DND-41 (cell line): ENCODE results near the gene RNF220.

ENCODE experiments used
- ATAC-seq: fragments of 200-7000 bp; cut with Tn5 transposase; 3 replicates; pipeline ENCODE4 v1.9.1; 2021; ENCODE audit warnings: low read depth; ENCODE audit not compliant: insufficient read depth
- DNase-seq: peaks from one replicate; pipeline ENCODE4 v3.0.0-alpha.2; 2020
- H2AFZ ChIP-seq: 2 replicates; pipeline ENCODE4 v1.6.0; 2012; ENCODE audit warnings: low read depth, low read length
- H3K27ac ChIP-seq: 2 replicates; pipeline ENCODE4 v1.5.1; 2012; ENCODE audit warnings: low read length, inconsistent platforms
- H3K27me3 ChIP-seq: fragments of 200-600 bp; sonication (generic); 2 replicates; pipeline ENCODE4 v1.6.0; 2012; ENCODE audit warnings: low read length, mild to moderate bottlenecking, inconsistent platforms; ENCODE audit not compliant: insufficient read depth, poor library complexity
- H3K36me3 ChIP-seq: 2 replicates; pipeline ENCODE4 v1.5.1; 2012; ENCODE audit warnings: low read length, inconsistent platforms; ENCODE audit not compliant: insufficient read depth
- H3K4me1 ChIP-seq: 2 replicates; pipeline ENCODE4 v1.5.1; 2012; ENCODE audit warnings: mild to moderate bottlenecking, low read length; ENCODE audit not compliant: insufficient read depth
- H3K4me2 ChIP-seq: 2 replicates; pipeline ENCODE4 v1.6.0; 2012; ENCODE audit warnings: mild to moderate bottlenecking, moderate library complexity, low read length, inconsistent platforms; ENCODE audit not compliant: insufficient read depth
- H3K4me3 ChIP-seq, 2 experiments: fragments of 200-600 bp in 1 of 2; shearing (Covaris generic) in 1 of 2; 2 replicates each; pipeline ENCODE4 v1.5.1; 2012 to 2016; ENCODE audit warnings: inconsistent platforms in 2 of 2, low read length in 2 of 2, mild to moderate bottlenecking in 2 of 2, low read depth in 1 of 2, moderate library complexity in 1 of 2
- H3K79me2 ChIP-seq: 2 replicates; pipeline ENCODE4 v1.6.0; 2012; ENCODE audit warnings: low read length, inconsistent platforms; ENCODE audit not compliant: insufficient read depth
- H3K9ac ChIP-seq: 2 replicates; pipeline ENCODE4 v1.6.0; 2012; ENCODE audit warnings: low read depth, mild to moderate bottlenecking, inconsistent platforms, low read length, moderate library complexity
- H3K9me3 ChIP-seq: 2 replicates; pipeline ENCODE4 v1.5.1; 2012; ENCODE audit warnings: low read length, moderate library complexity, mild to moderate bottlenecking, inconsistent platforms; ENCODE audit not compliant: insufficient read depth, severe bottlenecking
- H4K20me1 ChIP-seq: 2 replicates; pipeline ENCODE4 v1.6.0; 2012; ENCODE audit warnings: low read length; ENCODE audit not compliant: insufficient read depth
- CTCF ChIP-seq: IDR thresholded peaks from 2 replicates; pipeline ENCODE4 v1.5.1; 2012; ENCODE audit warnings: borderline replicate concordance, low read length, moderate library complexity, mild to moderate bottlenecking; ENCODE audit not compliant: poor library complexity, severe bottlenecking; ENCODE audit errors: extremely low read depth
- EZH2 ChIP-seq: IDR thresholded peaks from 3 replicates; pipeline ENCODE4 v1.6.1; 2012; ENCODE audit warnings: borderline replicate concordance, low read depth, mild to moderate bottlenecking, moderate library complexity, low read length, inconsistent platforms; ENCODE audit not compliant: severe bottlenecking

Gene RNF220

GRCh38 chr1:44645476-44646244 is 240.6 kb downstream of the RNF220 start:
- ATAC-seq (no peak), DNase-seq (no peak)
- Histone ChIP-seq H3K9ac (no peak overlapping the region), H3K9me3 (no peaks in the 10 kb centered on the region), H3K27ac (no peak overlapping the region), H3K4me1 (no peaks in the 10 kb centered on the region), H3K27me3 (no peaks in the 10 kb centered on the region), H3K36me3 (peaks cover 98% of the 10 kb centered on the region), H2AFZ (no peak overlapping the region), H3K79me2 (peaks cover 12% of the 10 kb centered on the region; the same call in 1 of the 2 replicates), H4K20me1 (peaks cover 45% of the 10 kb centered on the region), H3K4me2 (no peak overlapping the region), H3K4me3 (no peak overlapping the region)
- no peak for TF ChIP-seq CTCF
- TF ChIP-seq EZH2: no peak

DNA sequence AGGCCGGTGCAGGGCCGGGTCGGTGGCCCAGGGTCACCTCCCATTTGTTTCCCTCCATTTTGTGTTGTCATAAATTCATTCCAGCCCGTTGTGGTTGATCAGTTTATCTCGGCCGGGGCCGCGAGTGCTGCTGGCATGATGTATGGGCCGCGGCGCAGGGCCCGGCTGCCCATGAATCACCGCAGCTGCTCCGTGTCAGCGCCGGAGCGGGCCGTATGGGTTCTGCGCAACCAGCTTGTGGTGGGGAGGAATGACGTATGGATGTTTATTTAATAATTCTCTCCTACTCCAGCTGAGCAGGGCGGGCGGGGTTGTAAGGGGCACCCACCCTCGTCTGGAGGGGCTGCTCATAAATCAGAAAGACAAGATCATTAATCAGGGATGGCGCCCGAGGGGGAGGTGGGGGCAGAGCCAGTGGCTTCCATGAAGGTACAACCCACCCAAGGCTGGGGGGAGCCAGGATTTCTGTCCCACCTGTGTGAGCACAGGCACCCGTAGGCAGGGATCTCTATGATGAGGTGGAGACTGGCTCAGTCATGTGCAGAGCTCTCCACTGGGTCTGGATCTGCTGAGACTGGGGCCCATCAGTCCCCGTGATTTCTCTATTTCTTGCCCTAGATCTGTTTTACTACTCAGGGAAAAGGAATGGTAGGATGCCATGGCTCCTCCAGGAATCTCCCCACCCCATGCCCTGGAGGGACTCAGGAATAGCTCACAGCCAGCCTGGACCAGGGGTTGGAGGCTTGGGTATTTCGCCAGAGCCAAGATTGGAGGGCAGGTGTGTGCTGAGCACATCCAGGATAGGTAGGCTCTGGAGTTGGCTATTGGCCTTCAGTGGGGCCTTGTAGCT is 241.4 kb downstream of the RNF220 start:
- peaks cover 96% of the 10 kb centered on the region for H3K36me3 ChIP-seq
- peaks cover 46% of the 10 kb centered on the region for H4K20me1 ChIP-seq
- H3K4me1 ChIP-seq: no peaks in the 10 kb centered on the region
- H3K27me3 ChIP-seq: no peaks in the 10 kb centered on the region
- no peaks in the 10 kb centered on the region for H3K9me3 ChIP-seq
- no peak overlapping the region for H2AFZ ChIP-seq
- peaks cover 8% of the 10 kb centered on the region; the same call in 1 of the 2 replicates for H3K79me2 ChIP-seq
- H3K4me2 ChIP-seq: no peak overlapping the region
- H3K27ac ChIP-seq: no peak overlapping the region
- ATAC-seq: no peak
- H3K9ac ChIP-seq: no peak overlapping the region
- TF ChIP-seq EZH2 (no peak), CTCF (no peak)
- no peak for DNase-seq
- H3K4me3 ChIP-seq: no peak overlapping the region

- peaks cover 4% of the 10 kb centered on the region; the same call in 1 of the 2 replicates for H3K79me2 ChIP-seq
- ATAC-seq (no peak), DNase-seq (no peak)
- no peak overlapping the region for H3K4me3 ChIP-seq
- no peak overlapping the region for H3K27ac ChIP-seq
- no peak overlapping the region for H2AFZ ChIP-seq
- no peaks in the 10 kb centered on the region for H3K27me3 ChIP-seq
- H3K36me3 ChIP-seq: peaks cover 82% of the 10 kb centered on the region
- no peaks in the 10 kb centered on the region for H3K4me1 ChIP-seq
- TF ChIP-seq CTCF (no peak), EZH2 (no peak)
- H3K4me2 ChIP-seq: no peak overlapping the region
- peaks cover 46% of the 10 kb centered on the region for H4K20me1 ChIP-seq
- H3K9ac ChIP-seq: no peak overlapping the region
- no peaks in the 10 kb centered on the region for H3K9me3 ChIP-seq
Measured at GRCh38 chr1:44647896-44648295, 242.8 kb downstream of the RNF220 start.
